Measurements from ENCODE around the gene CRHR2. TPM values are rescaled to one million over a fixed set of nuclear protein-coding genes. Genes with fewer than 3 reads are reported as not detected.

CRHR2 gene
- total and polyA plus RNA-seq, 3 experiments from 2014 or later = not detected

DNA sequence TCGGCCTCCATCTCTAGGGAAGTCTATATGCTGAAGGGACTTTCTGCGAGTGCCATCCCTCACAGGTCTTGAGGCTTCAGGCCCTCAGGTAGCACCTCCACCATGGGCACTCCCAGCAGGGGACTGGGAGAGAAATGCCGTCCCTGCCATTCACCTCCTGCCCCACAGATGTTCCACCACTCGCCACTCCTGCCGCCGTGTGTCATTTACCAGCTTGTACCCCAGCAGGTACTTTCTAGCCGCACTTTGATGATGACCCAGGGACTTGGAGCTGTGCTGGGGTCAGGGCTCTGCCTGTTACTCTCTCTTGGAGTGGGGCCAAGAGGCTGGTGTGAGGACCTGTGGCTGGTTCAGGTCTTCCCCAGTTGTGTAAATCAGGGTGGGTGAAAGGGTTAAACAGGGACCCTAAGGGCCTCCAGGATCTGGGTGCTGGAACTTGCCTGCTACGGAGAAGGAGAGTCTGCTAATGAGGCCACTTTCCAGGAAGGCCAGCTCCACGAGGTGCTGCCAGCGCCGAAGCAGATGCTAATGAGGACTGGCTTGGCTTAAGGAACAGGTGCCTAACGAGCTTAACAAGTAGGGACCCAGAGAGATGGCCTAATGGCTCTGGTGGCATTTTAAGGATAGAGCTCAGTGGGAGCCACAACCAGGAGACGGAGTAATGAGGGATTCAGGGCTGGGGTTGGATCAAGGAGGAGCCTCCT lies 32.4 kb downstream of the CRHR2 start:
- Histone ChIP-seq H3K36me3 (ENCODE audit: insufficient read depth, low read length) (no peaks in the 10 kb centered on the region), H3K27ac (ENCODE audit: low read depth, low read length) (no peak overlapping the region), H3K27me3 (ENCODE audit: insufficient read depth, low read length, poor library complexity, severe bottlenecking) (no peaks in the 10 kb centered on the region), H3K9me3 (ENCODE audit: low read length) (no peaks in the 10 kb centered on the region), H3K4me3 (ENCODE audit: low read length) (no peak overlapping the region), H3K4me1 (ENCODE audit: insufficient read depth, low read length) (no peaks in the 10 kb centered on the region)
- no peak overlapping the region for H3K4me3 Mint-ChIP-seq
- no peak for DNase-seq
- H3K4me1 Mint-ChIP-seq = no peaks in the 10 kb centered on the region
- peaks cover 4 to 15% (median 9%) of the 10 kb centered on the region in 3 donors for H3K36me3 Mint-ChIP-seq
- ChIA-PET POLR2A (no interaction called here), CTCF (no interaction called here)
- H3K27me3 Mint-ChIP-seq = peaks cover 0 to 2% of the 10 kb centered on the region in 2 donors
- H3K27ac Mint-ChIP-seq = no peak overlapping the region
- H3K9me3 Mint-ChIP-seq = no peaks in the 10 kb centered on the region

DNA sequence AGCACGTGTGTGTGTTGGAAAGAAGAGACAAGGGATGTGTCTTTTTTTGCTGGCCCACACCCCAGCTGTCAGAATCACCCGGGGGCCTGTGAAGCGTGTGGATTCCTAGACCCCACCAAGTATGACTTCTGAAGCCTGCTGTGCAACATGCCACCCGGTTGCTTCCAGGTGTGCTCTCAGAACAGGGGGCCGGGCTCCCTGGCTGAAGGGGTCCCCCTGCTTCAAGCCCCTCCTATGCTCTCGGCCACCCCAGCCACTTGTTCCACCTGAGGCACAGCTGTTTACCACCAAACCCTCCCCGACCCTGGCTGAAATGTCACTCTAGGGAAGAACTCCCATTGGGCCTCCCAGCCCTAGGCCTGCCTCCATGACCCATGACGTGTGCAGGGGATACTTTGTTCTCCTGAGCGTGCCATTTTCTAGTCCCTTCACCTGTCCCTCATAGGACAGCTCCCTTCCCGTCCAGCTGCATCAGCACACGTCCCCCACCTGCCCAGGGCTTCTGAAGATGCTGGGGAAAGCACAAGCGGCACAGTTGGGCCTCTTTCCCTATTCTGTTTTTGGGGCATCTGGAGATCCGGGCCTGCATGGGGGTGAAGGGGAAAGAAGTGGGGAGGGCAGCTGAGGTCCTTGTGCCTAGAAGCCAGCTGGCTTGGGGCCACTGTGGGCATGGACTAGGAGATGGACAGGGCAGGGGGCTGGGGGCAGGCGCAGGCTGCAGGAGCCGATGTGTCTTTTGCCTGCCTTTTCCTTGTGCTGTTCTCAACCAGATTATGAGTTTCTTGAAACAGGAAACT lies 33.3 kb downstream of the CRHR2 start:
- Histone ChIP-seq H3K27me3 (ENCODE audit: insufficient read depth, low read length, poor library complexity, severe bottlenecking) (no peaks in the 10 kb centered on the region), H3K4me1 (ENCODE audit: insufficient read depth, low read length) (no peaks in the 10 kb centered on the region), H3K4me3 (ENCODE audit: low read length) (no peak overlapping the region), H3K27ac (ENCODE audit: low read depth, low read length) (no peak overlapping the region), H3K9me3 (ENCODE audit: low read length) (no peaks in the 10 kb centered on the region), H3K36me3 (ENCODE audit: insufficient read depth, low read length) (no peaks in the 10 kb centered on the region)
- peak overlapping the region in 2 of 8 donors; percentile 27 to 29 for H3K27ac Mint-ChIP-seq
- H3K4me3 Mint-ChIP-seq = no peak overlapping the region
- CTCF ChIA-PET = no interaction called here
- no peaks in the 10 kb centered on the region for H3K9me3 Mint-ChIP-seq
- H3K27me3 Mint-ChIP-seq = peaks cover 0 to under 1% of the 10 kb centered on the region in 2 donors
- peaks cover 4 to 18% (median 11%) of the 10 kb centered on the region in 3 donors for H3K36me3 Mint-ChIP-seq
- H3K4me1 Mint-ChIP-seq = no peaks in the 10 kb centered on the region
- POLR2A ChIA-PET = no interaction called here
- no peak for DNase-seq

DNA sequence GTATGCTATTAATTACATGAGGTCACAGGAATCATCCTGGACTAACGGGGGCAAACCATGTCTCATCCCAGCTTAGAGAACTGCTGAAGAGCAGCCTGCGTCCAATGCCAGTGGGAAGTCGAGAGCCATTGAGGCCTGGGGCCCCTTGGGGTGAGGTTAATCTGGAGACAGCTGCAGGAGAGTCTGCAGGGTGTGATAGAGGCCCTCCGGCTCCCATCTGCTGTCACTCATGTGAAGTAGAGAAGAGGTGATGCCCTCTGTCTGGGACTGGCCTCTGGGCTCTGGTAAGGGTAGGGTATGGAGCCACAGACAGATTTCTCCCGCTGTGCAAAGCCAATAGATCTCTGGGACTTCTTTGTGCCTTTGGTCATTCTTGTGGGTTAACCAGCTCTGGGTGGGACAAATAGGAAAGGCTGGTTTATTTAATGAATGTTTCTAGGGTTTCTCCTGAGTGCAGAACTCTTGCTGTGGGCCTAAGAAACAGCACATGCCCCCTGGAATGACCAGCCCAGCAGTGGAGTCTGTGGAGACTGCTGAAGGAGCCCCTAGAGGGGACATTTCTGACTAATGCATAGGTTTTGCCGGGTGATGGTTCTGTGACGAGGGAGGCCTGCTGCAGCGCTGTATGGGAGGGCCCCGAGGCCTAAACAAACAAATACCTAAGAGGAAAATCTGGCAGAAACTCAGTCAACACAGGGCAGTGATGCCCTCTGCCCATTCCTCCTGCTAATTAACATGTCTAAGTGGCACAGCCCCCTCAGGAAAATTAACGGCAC lies 34.5 kb downstream of the CRHR2 start:
- Histone ChIP-seq H3K4me1 (ENCODE audit: insufficient read depth, low read length) (no peaks in the 10 kb centered on the region), H3K9me3 (ENCODE audit: low read length) (no peaks in the 10 kb centered on the region), H3K4me3 (ENCODE audit: low read length) (no peak overlapping the region), H3K27me3 (ENCODE audit: insufficient read depth, low read length, poor library complexity, severe bottlenecking) (no peaks in the 10 kb centered on the region), H3K36me3 (ENCODE audit: insufficient read depth, low read length) (no peaks in the 10 kb centered on the region), H3K27ac (ENCODE audit: low read depth, low read length) (no peak overlapping the region)
- H3K9me3 Mint-ChIP-seq = no peaks in the 10 kb centered on the region
- DNase-seq = no peak
- peak overlapping the region in 1 of 8 donors; percentile 60 for H3K27ac Mint-ChIP-seq
- no peaks in the 10 kb centered on the region for H3K27me3 Mint-ChIP-seq
- ChIA-PET POLR2A (no interaction called here), CTCF (no interaction called here)
- H3K4me3 Mint-ChIP-seq = no peak overlapping the region
- H3K36me3 Mint-ChIP-seq = peaks cover 4 to 25% (median 9%) of the 10 kb centered on the region in 3 donors
- H3K4me1 Mint-ChIP-seq = no peaks in the 10 kb centered on the region

DNA sequence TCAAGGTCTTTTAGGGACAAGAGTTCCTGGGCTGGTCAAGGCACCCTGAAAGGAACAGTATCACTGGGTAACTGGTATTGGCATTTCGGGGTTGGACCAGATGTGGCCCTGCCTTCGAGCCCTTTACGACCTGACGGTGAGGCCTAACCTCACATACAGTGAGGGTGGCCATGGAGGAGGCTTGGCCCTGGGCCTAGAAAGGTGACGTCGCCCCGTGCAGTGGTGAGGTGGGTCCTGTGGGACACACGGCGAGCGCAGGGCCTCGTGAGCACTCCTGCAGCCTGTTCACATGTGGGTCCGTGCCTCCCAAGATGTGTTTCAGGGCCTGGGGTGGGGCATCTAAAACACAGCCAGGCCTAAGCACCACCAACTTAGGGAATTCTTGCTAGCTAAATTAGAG lies 36.1 kb downstream of the CRHR2 start:
- Histone ChIP-seq H3K27ac (ENCODE audit: low read depth, low read length) (no peak overlapping the region), H3K9me3 (ENCODE audit: low read length) (no peaks in the 10 kb centered on the region), H3K27me3 (ENCODE audit: insufficient read depth, low read length, poor library complexity, severe bottlenecking) (no peaks in the 10 kb centered on the region), H3K4me3 (ENCODE audit: low read length) (no peak overlapping the region), H3K4me1 (ENCODE audit: insufficient read depth, low read length) (no peaks in the 10 kb centered on the region), H3K36me3 (ENCODE audit: insufficient read depth, low read length) (no peaks in the 10 kb centered on the region)
- ChIA-PET CTCF (no interaction called here), POLR2A (no interaction called here)
- Mint-ChIP-seq H3K4me3 (no peak overlapping the region), H3K36me3 (peaks cover 4 to 27% (median 9%) of the 10 kb centered on the region in 3 donors), H3K9me3 (no peaks in the 10 kb centered on the region), H3K27ac (no peak overlapping the region), H3K4me1 (no peaks in the 10 kb centered on the region), H3K27me3 (no peaks in the 10 kb centered on the region)
- no peak for DNase-seq

DNA sequence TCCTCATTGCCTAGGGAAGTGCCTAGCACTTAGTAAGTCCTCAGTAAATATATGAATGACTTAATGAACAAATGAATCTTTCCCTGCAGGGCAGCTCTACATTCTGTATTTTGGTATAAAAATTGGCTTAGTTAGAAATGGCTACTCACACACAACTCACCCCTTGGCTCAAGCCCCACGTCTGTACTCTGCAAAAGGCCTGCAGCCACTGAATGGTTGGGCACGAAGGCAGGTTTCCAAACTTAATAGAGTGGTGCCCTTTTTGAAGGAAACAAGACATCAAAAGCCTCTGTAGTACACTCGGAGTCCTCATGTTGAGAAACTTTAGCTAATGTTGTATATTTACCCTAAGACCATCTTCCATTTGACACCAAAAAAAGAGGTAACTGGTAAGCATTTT lies 36.6 kb downstream of the CRHR2 start:
- no peaks in the 10 kb centered on the region for H3K27me3 ChIP-seq (ENCODE audit: insufficient read depth, low read length, poor library complexity, severe bottlenecking)
- H3K9me3 ChIP-seq (ENCODE audit: low read length) = no peaks in the 10 kb centered on the region
- H3K36me3 Mint-ChIP-seq = peaks cover 4 to 27% (median 9%) of the 10 kb centered on the region in 3 donors
- H3K4me3 ChIP-seq (ENCODE audit: low read length) = no peak overlapping the region
- H3K9me3 Mint-ChIP-seq = no peaks in the 10 kb centered on the region
- CTCF ChIA-PET = no interaction called here
- no peak overlapping the region for H3K4me3 Mint-ChIP-seq
- no peaks in the 10 kb centered on the region for H3K4me1 Mint-ChIP-seq
- DNase-seq = no peak
- H3K36me3 ChIP-seq (ENCODE audit: insufficient read depth, low read length) = no peaks in the 10 kb centered on the region
- H3K27me3 Mint-ChIP-seq = no peaks in the 10 kb centered on the region
- H3K27ac Mint-ChIP-seq = peak overlapping the region in 1 of 8 donors; percentile 52
- no peaks in the 10 kb centered on the region for H3K4me1 ChIP-seq (ENCODE audit: insufficient read depth, low read length)
- POLR2A ChIA-PET = no interaction called here
- H3K27ac ChIP-seq (ENCODE audit: low read depth, low read length) = no peak overlapping the region

DNA sequence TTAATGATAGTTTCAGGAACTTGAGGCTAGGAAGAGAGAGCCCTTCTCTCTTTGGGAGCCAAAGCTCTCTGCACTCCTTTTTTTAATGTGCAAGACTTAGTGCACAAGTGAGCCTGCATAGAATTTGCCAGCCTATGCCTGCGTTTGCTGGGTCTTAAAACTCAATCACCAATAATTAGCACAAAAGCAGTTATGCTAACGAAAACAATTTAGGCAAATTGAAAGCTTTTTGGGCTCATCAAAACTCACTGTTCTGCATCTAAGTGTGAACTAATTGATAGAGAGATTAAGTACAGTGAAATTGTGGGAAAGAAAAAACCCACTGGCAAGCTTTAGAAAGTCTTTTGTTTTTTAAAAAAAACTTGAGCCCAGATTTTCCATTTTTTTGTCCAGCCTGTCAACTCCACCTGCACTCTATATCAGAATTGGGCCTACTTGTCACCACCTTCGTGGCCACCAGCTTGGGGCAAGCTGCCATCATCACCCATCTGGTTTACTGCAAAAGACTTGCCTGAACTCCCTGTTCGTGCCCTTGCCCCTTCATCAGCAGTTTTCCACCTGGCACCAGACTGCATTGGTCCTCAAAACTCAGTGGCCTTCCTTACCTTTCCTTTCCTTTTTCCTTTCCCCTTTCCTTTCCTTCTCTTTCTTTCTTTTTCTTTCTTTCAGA lies 37.8 kb downstream of the CRHR2 start:
- H3K4me1 ChIP-seq (ENCODE audit: insufficient read depth, low read length) = no peaks in the 10 kb centered on the region
- peaks cover 4 to 28% (median 8%) of the 10 kb centered on the region in 3 donors for H3K36me3 Mint-ChIP-seq
- no peak overlapping the region for H3K4me3 Mint-ChIP-seq
- no peaks in the 10 kb centered on the region for H3K27me3 Mint-ChIP-seq
- no peak overlapping the region for H3K27ac ChIP-seq (ENCODE audit: low read depth, low read length)
- ChIA-PET POLR2A (no interaction called here), CTCF (interaction anchor here (1.1 kb wide), 1 partner anchor 15 kb away, joined by 3 read pairs; no protein-coding TSS in a partner anchor)
- no peaks in the 10 kb centered on the region for H3K9me3 ChIP-seq (ENCODE audit: low read length)
- H3K4me1 Mint-ChIP-seq = no peaks in the 10 kb centered on the region
- H3K27me3 ChIP-seq (ENCODE audit: insufficient read depth, low read length, poor library complexity, severe bottlenecking) = no peaks in the 10 kb centered on the region
- no peak overlapping the region for H3K4me3 ChIP-seq (ENCODE audit: low read length)
- H3K27ac Mint-ChIP-seq = peak overlapping the region in 1 of 8 donors; percentile 48
- DNase-seq = no peak
- no peaks in the 10 kb centered on the region for H3K9me3 Mint-ChIP-seq
- no peaks in the 10 kb centered on the region for H3K36me3 ChIP-seq (ENCODE audit: insufficient read depth, low read length)

DNA sequence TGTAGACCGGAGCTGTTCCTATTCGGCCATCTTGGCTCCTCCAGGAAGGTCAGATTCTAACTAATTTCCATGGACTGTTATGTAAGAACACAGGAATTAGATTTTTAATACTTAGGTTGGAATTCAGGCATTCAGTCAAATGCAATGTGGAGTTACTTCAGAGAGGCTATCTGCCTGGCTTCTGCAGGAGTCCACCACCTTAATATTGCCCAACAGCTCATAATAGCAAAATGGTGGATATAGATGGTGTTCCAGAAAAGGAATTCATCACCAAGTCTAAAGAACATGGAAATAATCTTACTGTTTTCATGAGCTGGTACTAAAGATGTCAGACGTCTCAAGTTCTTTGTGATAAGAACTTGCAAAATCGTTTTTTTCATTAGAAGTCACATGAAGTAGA lies 39.5 kb downstream of the CRHR2 start:
- no peak overlapping the region for H3K4me3 Mint-ChIP-seq
- Histone ChIP-seq H3K27ac (ENCODE audit: low read depth, low read length) (no peak overlapping the region), H3K9me3 (ENCODE audit: low read length) (no peaks in the 10 kb centered on the region), H3K36me3 (ENCODE audit: insufficient read depth, low read length) (no peaks in the 10 kb centered on the region), H3K4me3 (ENCODE audit: low read length) (no peak overlapping the region), H3K4me1 (ENCODE audit: insufficient read depth, low read length) (no peaks in the 10 kb centered on the region), H3K27me3 (ENCODE audit: insufficient read depth, low read length, poor library complexity, severe bottlenecking) (no peaks in the 10 kb centered on the region)
- ChIA-PET POLR2A (no interaction called here), CTCF (no interaction called here)
- peaks cover 4 to 29% (median 7%) of the 10 kb centered on the region in 3 donors for H3K36me3 Mint-ChIP-seq
- no peaks in the 10 kb centered on the region for H3K4me1 Mint-ChIP-seq
- no peak for DNase-seq
- no peaks in the 10 kb centered on the region for H3K9me3 Mint-ChIP-seq
- H3K27me3 Mint-ChIP-seq = no peaks in the 10 kb centered on the region
- H3K27ac Mint-ChIP-seq = no peak overlapping the region
